Calu3 (cell line): ENCODE results near the gene NXPH2. TPM values are rescaled to one million over a fixed set of nuclear protein-coding genes. Genes with fewer than 3 reads are reported as not detected.

Source experiments
- BruUV-seq: library from RNA; stranded (reverse); fragments of 400-500 nt; replicated peaks from 2 replicates; lab custom pipeline; 2021; lab: Mats Ljungman, UMichigan
- CTCF ChIA-PET: fragments of 300-600 bp; sonication (Branson Sonifier 250); formaldehyde crosslinking; loops from one replicate; lab custom pipeline; 2022; ENCODE audit warnings: antibody characterized with exemption; lab: Charles Lee
- DNase-seq: peaks from one replicate; pipeline ENCODE4 v3.0.0; 2022
- H3K27ac Mint-ChIP-seq: one replicate; pipeline ENCODE4 v1.8.0; 2022; ENCODE audit warnings: mixed read lengths; ENCODE audit not compliant: unreplicated experiment
- H3K27me3 Mint-ChIP-seq: one replicate; pipeline ENCODE4 v1.8.0; 2022; ENCODE audit warnings: mixed read lengths; ENCODE audit not compliant: unreplicated experiment
- H3K36me3 Mint-ChIP-seq: one replicate; pipeline ENCODE4 v1.8.0; 2022; ENCODE audit warnings: mild to moderate bottlenecking, moderate library complexity, mixed read lengths; ENCODE audit not compliant: insufficient read depth, unreplicated experiment
- H3K4me1 Mint-ChIP-seq: one replicate; pipeline ENCODE4 v1.8.0; 2022; ENCODE audit warnings: mild to moderate bottlenecking, low read depth, mixed read lengths; ENCODE audit not compliant: unreplicated experiment
- H3K4me3 Mint-ChIP-seq: one replicate; pipeline ENCODE4 v1.8.0; 2022; ENCODE audit warnings: mild to moderate bottlenecking, low read depth, moderate library complexity, mixed read lengths; ENCODE audit not compliant: unreplicated experiment
- H3K9me3 Mint-ChIP-seq: one replicate; pipeline ENCODE4 v1.8.0; 2022; ENCODE audit warnings: low read depth, mixed read lengths; ENCODE audit not compliant: unreplicated experiment
- intact Hi-C: fragments of 100-400 bp; cut with micrococcal nuclease; formaldehyde crosslinking; loops from one replicate; pipeline ENCODE4 v1.10.0; 2022; ENCODE audit not compliant: unreplicated experiment
- total RNA-seq: library from RNA; stranded (reverse); gene quantifications from 2 replicates; pipeline ENCODE4 v1.2.3, GENCODE V29; 2022
- TF ChIP-seq, protein P1 (sequence below): fragments of 200-600 bp; IDR thresholded peaks from one replicate; pipeline ENCODE4 v1.8.0; 2022; ENCODE audit warnings: antibody characterized with exemption; ENCODE audit not compliant: unreplicated experiment

Gene NXPH2
- total RNA-seq, 1 experiment from 2014 or later, result 3.1 TPM

DNA sequence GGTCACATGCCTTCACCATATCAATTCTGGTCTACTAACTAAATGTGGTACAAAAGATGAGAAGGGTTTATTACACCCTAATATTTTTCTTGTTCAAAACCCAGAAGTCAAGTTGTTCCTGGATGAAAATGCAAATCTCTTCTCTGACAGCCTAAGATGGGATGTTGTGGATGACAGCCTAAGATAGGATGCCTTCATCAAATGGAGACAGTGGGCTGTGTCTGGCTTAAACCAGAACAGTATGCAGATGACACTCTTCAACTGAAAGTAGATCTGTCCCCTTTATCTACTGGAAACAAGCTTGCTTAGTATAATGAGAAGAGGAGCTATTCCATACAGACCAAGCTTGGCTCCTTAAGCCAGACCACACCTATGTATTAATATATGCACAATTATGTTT is 17.7 kb downstream of the NXPH2 start:
- no peak for DNase-seq
- H3K4me1 Mint-ChIP-seq, result no peaks in the 10 kb centered on the region
- TF ChIP-seq, protein P1, sequence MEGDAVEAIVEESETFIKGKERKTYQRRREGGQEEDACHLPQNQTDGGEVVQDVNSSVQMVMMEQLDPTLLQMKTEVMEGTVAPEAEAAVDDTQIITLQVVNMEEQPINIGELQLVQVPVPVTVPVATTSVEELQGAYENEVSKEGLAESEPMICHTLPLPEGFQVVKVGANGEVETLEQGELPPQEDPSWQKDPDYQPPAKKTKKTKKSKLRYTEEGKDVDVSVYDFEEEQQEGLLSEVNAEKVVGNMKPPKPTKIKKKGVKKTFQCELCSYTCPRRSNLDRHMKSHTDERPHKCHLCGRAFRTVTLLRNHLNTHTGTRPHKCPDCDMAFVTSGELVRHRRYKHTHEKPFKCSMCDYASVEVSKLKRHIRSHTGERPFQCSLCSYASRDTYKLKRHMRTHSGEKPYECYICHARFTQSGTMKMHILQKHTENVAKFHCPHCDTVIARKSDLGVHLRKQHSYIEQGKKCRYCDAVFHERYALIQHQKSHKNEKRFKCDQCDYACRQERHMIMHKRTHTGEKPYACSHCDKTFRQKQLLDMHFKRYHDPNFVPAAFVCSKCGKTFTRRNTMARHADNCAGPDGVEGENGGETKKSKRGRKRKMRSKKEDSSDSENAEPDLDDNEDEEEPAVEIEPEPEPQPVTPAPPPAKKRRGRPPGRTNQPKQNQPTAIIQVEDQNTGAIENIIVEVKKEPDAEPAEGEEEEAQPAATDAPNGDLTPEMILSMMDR, result no peak
- no peak overlapping the region for H3K27ac Mint-ChIP-seq
- no peaks in the 10 kb centered on the region for H3K36me3 Mint-ChIP-seq
- CTCF ChIA-PET, result no interaction called here
- H3K9me3 Mint-ChIP-seq, result no peaks in the 10 kb centered on the region
- no peaks in the 10 kb centered on the region for H3K27me3 Mint-ChIP-seq
- H3K4me3 Mint-ChIP-seq, result no peak overlapping the region
- intact Hi-C loops, result no loop called here
- BruUV-seq, result no TSS peak

DNA sequence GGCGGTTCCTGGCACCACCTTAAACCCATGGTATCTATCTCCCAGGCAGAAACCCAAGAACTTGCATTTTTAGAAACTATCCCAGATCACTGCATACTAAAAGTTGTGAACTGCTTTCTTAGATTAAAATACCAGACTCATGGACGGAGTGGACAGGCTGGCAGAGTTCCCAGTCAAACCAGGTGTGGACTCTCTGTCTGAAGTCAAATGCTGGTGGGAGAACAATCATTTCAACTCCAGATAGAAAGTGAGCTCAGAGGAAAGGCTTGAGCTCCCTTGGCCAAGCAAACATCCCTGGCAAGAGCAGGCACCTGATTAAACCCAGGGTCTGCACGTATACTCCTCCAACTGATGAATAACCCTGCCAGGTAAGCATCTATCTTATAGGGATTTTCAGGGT is 19.5 kb downstream of the NXPH2 start:
- Mint-ChIP-seq H3K4me1 (no peaks in the 10 kb centered on the region), H3K4me3 (no peak overlapping the region), H3K27ac (no peak overlapping the region), H3K27me3 (no peaks in the 10 kb centered on the region), H3K36me3 (no peaks in the 10 kb centered on the region), H3K9me3 (no peaks in the 10 kb centered on the region)
- intact Hi-C loops, result no loop called here
- BruUV-seq, result no TSS peak
- CTCF ChIA-PET, result no interaction called here
- no peak for DNase-seq
- TF ChIP-seq, protein P1, result no peak

DNA sequence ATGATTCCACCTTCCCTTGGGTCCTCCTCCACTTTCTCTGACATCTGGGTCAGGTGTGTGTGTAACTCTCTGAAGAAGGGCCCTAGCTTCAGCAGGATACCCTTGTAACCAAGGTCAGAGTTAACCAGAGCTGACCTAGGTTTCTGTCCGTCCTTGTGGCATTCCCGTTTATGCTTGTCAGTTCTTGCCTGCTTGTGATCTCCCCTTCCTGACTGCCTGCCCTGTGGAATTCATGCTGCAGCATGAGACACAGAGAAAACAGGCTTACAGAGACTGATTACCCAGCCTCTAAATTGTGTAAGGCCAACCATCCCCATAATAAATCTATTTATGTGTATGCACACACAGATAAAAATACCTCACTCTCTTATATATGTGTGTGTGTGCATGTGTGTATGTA is 22.8 kb downstream of the NXPH2 start:
- CTCF ChIA-PET, result no interaction called here
- no peak overlapping the region for H3K27ac Mint-ChIP-seq
- no peak overlapping the region for H3K4me3 Mint-ChIP-seq
- H3K4me1 Mint-ChIP-seq, result peaks cover 3% of the 10 kb centered on the region
- H3K9me3 Mint-ChIP-seq, result no peaks in the 10 kb centered on the region
- H3K36me3 Mint-ChIP-seq, result no peaks in the 10 kb centered on the region
- DNase-seq, result no peak
- intact Hi-C loops, result no loop called here
- TF ChIP-seq, protein P1, result no peak
- H3K27me3 Mint-ChIP-seq, result no peaks in the 10 kb centered on the region
- BruUV-seq, result no TSS peak

DNA sequence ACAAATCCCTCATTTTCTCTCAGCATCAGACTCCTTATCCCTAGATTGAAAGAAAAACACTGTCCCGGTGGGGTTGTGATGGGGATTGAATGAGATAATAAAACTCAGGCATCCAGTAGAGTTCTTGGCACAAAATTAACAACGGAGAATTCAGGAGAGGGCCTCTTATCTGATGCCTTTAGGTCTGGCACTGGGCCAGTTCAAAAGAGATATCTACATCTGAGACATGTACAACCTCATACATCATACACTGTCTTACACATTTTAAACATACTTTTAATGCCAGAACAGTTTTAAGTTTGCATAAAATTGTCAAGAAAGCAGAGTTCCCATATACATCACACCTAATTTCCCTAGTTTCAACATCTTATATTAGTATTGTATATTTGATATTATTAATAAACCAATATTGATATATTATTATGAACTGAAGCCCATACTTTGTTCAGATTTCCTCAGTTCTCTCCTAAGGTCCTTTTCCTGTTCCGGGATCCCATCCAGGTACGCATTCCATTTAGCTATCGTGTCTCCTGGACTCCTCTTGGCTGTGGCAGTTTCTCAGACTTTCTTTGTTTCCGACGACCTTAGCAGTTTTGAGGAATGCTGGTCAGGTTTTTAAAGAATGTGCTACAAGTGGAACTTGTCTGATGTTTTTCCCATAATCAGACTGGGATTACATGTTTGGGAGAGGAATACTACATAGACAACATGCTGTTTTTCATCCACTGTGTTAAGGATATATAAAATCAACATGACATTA is 27.8 kb downstream of the NXPH2 start:
- Mint-ChIP-seq H3K4me3 (no peak overlapping the region), H3K9me3 (no peaks in the 10 kb centered on the region), H3K4me1 (peaks cover 7% of the 10 kb centered on the region), H3K27ac (peak overlapping the region; percentile 42), H3K27me3 (no peaks in the 10 kb centered on the region), H3K36me3 (no peaks in the 10 kb centered on the region)
- BruUV-seq, result no TSS peak
- CTCF ChIA-PET, result no interaction called here
- TF ChIP-seq, protein P1, result no peak
- DNase-seq, result peak; percentile 13
- intact Hi-C loops, result no loop called here
